Measurements from ENCODE around the gene DBI.

DNA sequence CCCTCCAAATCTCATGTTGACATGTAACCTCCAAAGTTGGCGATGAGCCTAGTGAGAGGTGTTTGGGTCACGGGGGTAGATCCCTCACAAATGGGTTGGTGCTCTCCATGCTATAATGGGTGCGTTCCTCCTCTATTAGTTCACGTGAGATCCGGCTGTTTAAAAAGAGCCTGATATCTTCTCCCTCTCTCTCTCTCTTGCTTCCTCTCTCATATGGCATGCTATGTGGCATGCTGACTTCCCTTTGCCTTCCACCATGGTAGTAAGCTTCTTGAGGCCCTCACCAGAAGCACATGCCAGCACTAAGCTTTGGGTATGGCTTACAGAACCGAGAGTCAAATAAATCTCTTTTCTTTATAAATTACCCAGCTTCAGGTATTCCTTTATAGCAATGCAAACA lies 39.3 kb upstream of the DBI start:
- TF ChIP-seq, protein P1, sequence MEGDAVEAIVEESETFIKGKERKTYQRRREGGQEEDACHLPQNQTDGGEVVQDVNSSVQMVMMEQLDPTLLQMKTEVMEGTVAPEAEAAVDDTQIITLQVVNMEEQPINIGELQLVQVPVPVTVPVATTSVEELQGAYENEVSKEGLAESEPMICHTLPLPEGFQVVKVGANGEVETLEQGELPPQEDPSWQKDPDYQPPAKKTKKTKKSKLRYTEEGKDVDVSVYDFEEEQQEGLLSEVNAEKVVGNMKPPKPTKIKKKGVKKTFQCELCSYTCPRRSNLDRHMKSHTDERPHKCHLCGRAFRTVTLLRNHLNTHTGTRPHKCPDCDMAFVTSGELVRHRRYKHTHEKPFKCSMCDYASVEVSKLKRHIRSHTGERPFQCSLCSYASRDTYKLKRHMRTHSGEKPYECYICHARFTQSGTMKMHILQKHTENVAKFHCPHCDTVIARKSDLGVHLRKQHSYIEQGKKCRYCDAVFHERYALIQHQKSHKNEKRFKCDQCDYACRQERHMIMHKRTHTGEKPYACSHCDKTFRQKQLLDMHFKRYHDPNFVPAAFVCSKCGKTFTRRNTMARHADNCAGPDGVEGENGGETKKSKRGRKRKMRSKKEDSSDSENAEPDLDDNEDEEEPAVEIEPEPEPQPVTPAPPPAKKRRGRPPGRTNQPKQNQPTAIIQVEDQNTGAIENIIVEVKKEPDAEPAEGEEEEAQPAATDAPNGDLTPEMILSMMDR (IDR thresholded peaks at IDR 0.05; ENCODE audit: borderline replicate concordance, extremely low read depth, low read length, poor library complexity, severe bottlenecking) = no peak
- no peak for TF ChIP-seq EZH2 (IDR thresholded peaks at IDR 0.05; ENCODE audit: borderline replicate concordance, low read depth, low read length, severe bottlenecking)

All from DND-41 (cell line).